ENCODE measurements around the gene LDLRAD3.

DNA sequence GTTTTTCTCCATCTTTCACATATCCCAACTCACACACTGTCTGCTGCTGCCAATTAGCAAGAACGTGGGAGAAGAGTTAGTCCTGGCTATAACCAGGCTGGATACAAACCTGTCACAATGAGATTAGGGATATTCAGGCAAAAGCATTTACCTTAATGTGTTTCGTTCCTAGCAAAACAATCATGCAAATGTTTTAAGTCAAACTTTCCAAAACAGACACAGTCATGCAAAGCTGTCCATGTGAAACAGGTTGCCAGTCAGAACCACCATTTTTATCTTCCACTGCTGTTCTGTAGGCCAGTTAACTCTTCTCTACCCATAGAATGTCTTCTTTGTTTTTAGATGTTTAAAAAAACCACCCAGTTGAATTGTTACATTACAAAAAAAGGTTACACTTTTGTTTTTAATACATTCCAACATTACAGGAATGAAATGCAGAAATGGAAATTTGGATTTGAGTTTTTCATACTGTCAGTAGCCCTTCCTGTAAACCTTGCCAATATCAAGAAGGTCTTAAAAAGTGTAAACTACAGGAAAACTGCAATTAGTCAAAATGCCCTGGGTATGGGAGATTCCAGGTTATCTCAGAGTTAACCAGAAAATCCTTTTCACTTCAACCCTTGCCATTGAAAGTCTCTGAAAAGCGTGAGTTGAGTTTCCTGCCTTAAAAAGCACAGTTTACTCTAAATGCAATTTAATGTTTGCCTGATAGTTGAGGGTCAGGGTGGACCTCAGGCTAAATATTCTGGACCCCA, 34.2 kb upstream of the LDLRAD3 start:
- TF ChIP-seq, protein P1, sequence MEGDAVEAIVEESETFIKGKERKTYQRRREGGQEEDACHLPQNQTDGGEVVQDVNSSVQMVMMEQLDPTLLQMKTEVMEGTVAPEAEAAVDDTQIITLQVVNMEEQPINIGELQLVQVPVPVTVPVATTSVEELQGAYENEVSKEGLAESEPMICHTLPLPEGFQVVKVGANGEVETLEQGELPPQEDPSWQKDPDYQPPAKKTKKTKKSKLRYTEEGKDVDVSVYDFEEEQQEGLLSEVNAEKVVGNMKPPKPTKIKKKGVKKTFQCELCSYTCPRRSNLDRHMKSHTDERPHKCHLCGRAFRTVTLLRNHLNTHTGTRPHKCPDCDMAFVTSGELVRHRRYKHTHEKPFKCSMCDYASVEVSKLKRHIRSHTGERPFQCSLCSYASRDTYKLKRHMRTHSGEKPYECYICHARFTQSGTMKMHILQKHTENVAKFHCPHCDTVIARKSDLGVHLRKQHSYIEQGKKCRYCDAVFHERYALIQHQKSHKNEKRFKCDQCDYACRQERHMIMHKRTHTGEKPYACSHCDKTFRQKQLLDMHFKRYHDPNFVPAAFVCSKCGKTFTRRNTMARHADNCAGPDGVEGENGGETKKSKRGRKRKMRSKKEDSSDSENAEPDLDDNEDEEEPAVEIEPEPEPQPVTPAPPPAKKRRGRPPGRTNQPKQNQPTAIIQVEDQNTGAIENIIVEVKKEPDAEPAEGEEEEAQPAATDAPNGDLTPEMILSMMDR (conservative IDR thresholded peaks at IDR 0.05; ENCODE audit: low read length), result no peak
- TF ChIP-seq EZH2phosphoT487 (IDR thresholded peaks at IDR 0.05; ENCODE audit: borderline replicate concordance), result no peak

Data from Loucy (cell line).